NCI-H2196 treated with DMSO at 0.1 percent for 48 hours (cell line): ENCODE measurements around the gene HSD3B1.
"Not testable (repeated sequence)": the region's sequence is repeated elsewhere in the genome, so short reads cannot be mapped to it uniquely, and the experiment has no call there.

ENCODE experiments used
- DNase-seq: peaks from one replicate; lab custom pipeline; 2025; ENCODE audit not compliant: unreplicated experiment; lab: John Stamatoyannopoulos, UW

The HSD3B1 gene

GRCh38 chr1:119551218-119551617 lies 44.2 kb downstream of the HSD3B1 start:
- DNase-seq, result no peak

GRCh38 chr1:119552656-119553055 lies 45.6 kb downstream of the HSD3B1 start:
- DNase-seq, result not testable (repeated sequence)

DNA sequence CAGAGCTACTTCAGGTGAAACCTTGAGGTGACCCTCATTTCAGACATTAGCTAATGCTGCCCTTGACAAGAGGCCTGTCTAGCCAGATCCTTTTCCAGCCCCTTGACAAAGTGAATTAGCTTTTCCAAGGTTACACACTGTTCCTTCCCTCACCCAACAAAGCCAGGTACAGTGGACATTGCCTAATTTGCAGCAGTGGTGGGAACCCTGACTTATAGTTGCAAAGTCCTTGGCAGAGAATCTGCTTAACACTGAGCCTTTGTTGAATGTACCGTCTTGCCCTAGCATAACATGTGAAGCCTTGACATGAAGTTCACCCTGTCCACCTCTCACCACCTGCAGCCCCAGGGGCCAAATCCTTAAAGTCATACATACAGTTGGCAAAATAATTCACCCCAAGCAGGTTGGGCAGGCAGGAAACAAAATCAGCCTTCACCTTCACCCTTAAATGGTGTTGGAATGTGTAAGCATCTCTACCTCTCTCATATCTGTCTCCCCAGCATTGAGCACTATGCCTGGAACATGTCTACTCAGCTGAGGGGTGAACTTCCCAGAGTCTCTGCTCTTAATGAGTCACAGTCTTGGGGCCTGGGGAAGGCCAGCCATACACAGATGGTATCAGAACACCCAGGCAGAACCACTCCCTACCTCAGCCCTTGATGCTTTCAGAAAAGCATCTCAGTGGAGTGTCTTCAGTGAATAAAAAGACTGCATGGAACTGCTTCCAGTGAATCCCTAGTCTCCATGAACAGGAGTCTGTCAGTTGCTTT lies 46.5 kb downstream of the HSD3B1 start:
- DNase-seq, result not testable (repeated sequence)

DNA sequence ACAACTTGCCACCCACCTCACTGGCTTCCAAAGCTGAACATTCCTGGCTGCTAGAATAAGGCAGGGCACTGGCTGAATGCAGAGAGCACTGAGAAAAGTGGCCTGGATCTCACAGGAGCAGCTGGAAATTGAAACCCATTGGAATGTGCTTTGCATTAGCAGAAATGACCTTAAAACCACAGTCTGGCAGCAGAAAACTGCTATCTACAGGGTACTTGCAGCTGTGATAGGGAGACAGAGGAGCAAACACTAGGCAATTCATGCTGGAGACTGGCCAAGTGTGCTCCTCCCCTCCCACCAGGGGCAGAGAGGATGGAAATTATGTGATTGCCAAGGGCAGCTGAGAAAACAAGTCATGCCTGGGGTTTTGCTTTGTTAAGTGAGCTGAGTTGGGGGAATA lies 47.2 kb downstream of the HSD3B1 start:
- DNase-seq, result no peak

DNA sequence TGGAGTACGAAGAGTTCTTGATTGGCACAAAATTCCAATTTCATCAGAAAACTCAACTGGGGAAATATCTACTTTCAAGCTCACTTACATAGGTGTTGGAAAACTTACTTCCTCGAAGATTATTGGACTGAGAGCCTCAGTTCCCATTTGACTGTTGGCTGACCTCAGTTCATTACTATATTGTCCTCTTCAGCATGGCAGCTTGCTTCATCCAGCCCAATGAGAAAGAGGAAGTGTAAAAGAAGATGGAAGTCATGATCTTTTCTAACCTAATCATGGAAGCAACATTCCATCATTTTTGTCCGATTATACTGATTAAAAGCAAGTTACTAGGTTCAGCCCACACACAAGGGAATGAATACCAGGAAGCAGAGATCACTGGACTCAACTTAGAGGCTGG lies 49.4 kb downstream of the HSD3B1 start:
- no peak for DNase-seq

DNA sequence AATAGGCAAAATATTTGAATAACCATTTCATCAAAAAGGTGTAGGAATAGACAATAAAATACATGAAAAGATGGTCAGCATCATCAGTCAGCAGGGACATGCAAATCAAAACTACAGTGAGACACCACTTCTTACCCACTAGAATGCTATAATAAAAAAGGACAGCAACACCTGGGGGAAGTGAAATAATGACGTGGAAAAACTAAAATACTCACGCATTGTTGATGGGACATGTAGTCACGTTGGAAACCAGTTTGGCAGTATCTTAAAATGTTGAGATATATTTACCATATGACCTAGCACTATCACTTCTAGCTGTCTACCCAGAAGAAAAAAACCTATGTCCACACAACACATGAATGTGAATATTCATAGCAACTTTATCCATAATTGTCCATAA lies 53.4 kb downstream of the HSD3B1 start:
- DNase-seq, result not testable (repeated sequence)

GRCh38 chr1:119564548-119564947 lies 57.5 kb downstream of the HSD3B1 start:
- no peak for DNase-seq
